H9 (cell line): ENCODE measurements around the gene ANKRD28. TPM values are rescaled to one million over a fixed set of nuclear protein-coding genes. Genes with fewer than 3 reads are reported as not detected.

Experiments
- DNase-seq: peaks from one replicate; pipeline ENCODE4 v3.0.0-alpha.2; 2017
- H2AFZ ChIP-seq: one replicate; pipeline ENCODE4 v1.6.1; 2013; ENCODE audit warnings: mild to moderate bottlenecking, low read length, control low read depth, moderate library complexity
- H2AK5ac ChIP-seq: 2 replicates; pipeline ENCODE4 v1.6.1; 2013; ENCODE audit warnings: low read length, control low read depth, mixed read lengths; ENCODE audit not compliant: insufficient read length
- H2BK120ac ChIP-seq: one replicate; pipeline ENCODE4 v1.6.1; 2013; ENCODE audit warnings: low read depth, mild to moderate bottlenecking, low read length, control low read depth, inconsistent platforms; ENCODE audit not compliant: poor library complexity, severe bottlenecking
- H2BK12ac ChIP-seq: 2 replicates; pipeline ENCODE4 v1.6.1; 2013; ENCODE audit warnings: low read length, control low read depth, mixed read lengths, low read depth; ENCODE audit not compliant: insufficient read length
- H2BK15ac ChIP-seq: 2 replicates; pipeline ENCODE4 v1.6.1; 2013; ENCODE audit warnings: low read depth, low read length, control low read depth
- H2BK20ac ChIP-seq: one replicate; pipeline ENCODE4 v1.6.1; 2013; ENCODE audit warnings: low read depth, mild to moderate bottlenecking, low read length, control low read depth, inconsistent platforms; ENCODE audit not compliant: poor library complexity, severe bottlenecking
- H2BK5ac ChIP-seq: 2 replicates; pipeline ENCODE4 v1.6.1; 2013; ENCODE audit warnings: low read length, control low read depth, mixed read lengths; ENCODE audit not compliant: insufficient read length
- H3K14ac ChIP-seq: 2 replicates; pipeline ENCODE4 v1.6.1; 2013; ENCODE audit warnings: low read length, control low read depth; ENCODE audit not compliant: insufficient read depth
- H3K18ac ChIP-seq: 2 replicates; pipeline ENCODE4 v1.6.1; 2013; ENCODE audit warnings: low read depth, mild to moderate bottlenecking, mixed read lengths, low read length, control low read depth; ENCODE audit not compliant: insufficient read length
- H3K23ac ChIP-seq: 2 replicates; pipeline ENCODE4 v1.6.1; 2013; ENCODE audit warnings: low read length, control low read depth, mixed read lengths, low read depth; ENCODE audit not compliant: insufficient read length
- H3K23me2 ChIP-seq: 2 replicates; pipeline ENCODE4 v1.6.1; 2013; ENCODE audit warnings: low read depth, mild to moderate bottlenecking, mixed read lengths, low read length, control low read depth; ENCODE audit not compliant: insufficient read length, poor library complexity, severe bottlenecking
- H3K27ac ChIP-seq: 2 replicates; pipeline ENCODE4 v1.5.1; 2013; ENCODE audit warnings: low read length, control low read depth, mixed read lengths, low read depth; ENCODE audit not compliant: insufficient read length
- H3K27me3 ChIP-seq: 2 replicates; pipeline ENCODE4 v1.6.1; 2013; ENCODE audit warnings: low read length, control low read depth, inconsistent platforms; ENCODE audit not compliant: insufficient read depth
- H3K4ac ChIP-seq: 2 replicates; pipeline ENCODE4 v1.6.1; 2013; ENCODE audit warnings: low read depth, mild to moderate bottlenecking, control low read depth, inconsistent platforms, low read length, moderate library complexity
- H3K4me1 ChIP-seq: 2 replicates; pipeline ENCODE4 v1.6.1; 2013; ENCODE audit warnings: low read length, control low read depth, inconsistent platforms; ENCODE audit not compliant: insufficient read depth
- H3K4me2 ChIP-seq: 2 replicates; pipeline ENCODE4 v1.6.1; 2013; ENCODE audit warnings: low read length, control low read depth, mixed read lengths; ENCODE audit not compliant: insufficient read length, insufficient read depth
- H3K56ac ChIP-seq: 2 replicates; pipeline ENCODE4 v1.6.1; 2013; ENCODE audit warnings: low read depth, mild to moderate bottlenecking, mixed read lengths, low read length, control low read depth; ENCODE audit not compliant: insufficient read length
- H3K79me1 ChIP-seq: 2 replicates; pipeline ENCODE4 v1.6.1; 2013; ENCODE audit warnings: low read depth, mild to moderate bottlenecking, moderate library complexity, low read length, control low read depth, inconsistent platforms; ENCODE audit not compliant: insufficient read depth, poor library complexity, severe bottlenecking
- H3K79me2 ChIP-seq: 2 replicates; pipeline ENCODE4 v1.6.1; 2013; ENCODE audit warnings: low read length, control low read depth, inconsistent platforms; ENCODE audit not compliant: insufficient read depth
- H3K9ac ChIP-seq: 2 replicates; pipeline ENCODE4 v1.6.1; 2013; ENCODE audit warnings: low read length, control low read depth, mixed read lengths; ENCODE audit not compliant: insufficient read length; ENCODE audit errors: extremely low read depth
- H3K9me3 ChIP-seq: one replicate; pipeline ENCODE4 v1.6.1; 2013; ENCODE audit warnings: low read depth, low read length, inconsistent platforms; ENCODE audit not compliant: control insufficient read depth
- H3T11ph ChIP-seq: one replicate; pipeline ENCODE4 v1.6.1; 2013; ENCODE audit warnings: mild to moderate bottlenecking, low read length, control low read depth, inconsistent platforms
- H4K20me1 ChIP-seq: one replicate; pipeline ENCODE4 v1.6.1; 2013; ENCODE audit not compliant: control insufficient read depth, insufficient read length, insufficient read depth
- H4K5ac ChIP-seq: 2 replicates; pipeline ENCODE4 v1.6.1; 2013; ENCODE audit warnings: low read depth, mild to moderate bottlenecking, mixed read lengths, low read length, control low read depth; ENCODE audit not compliant: insufficient read length
- H4K8ac ChIP-seq: replicated peaks from 2 replicates; pipeline ENCODE4 v1.6.1; 2013; ENCODE audit warnings: low read length, control low read depth, mixed read lengths, low read depth; ENCODE audit not compliant: insufficient read length
- H4K91ac ChIP-seq: 2 replicates; pipeline ENCODE4 v1.6.1; 2013; ENCODE audit warnings: low read depth, mild to moderate bottlenecking, moderate library complexity, mixed read lengths, low read length, control low read depth; ENCODE audit not compliant: insufficient read length
- H3K27ac Mint-ChIP-seq, 3 experiments: 2 replicates in 2 of 3; 3 replicates in 1 of 3; pipeline ENCODE4 v1.8.0; 2020 to 2021; ENCODE audit warnings: mixed read lengths in 3 of 3, mild to moderate bottlenecking in 1 of 3, moderate library complexity in 1 of 3
- H3K27me3 Mint-ChIP-seq: 2 replicates; pipeline ENCODE4 v1.8.0; 2021; ENCODE audit warnings: low read depth, mild to moderate bottlenecking, moderate library complexity, mixed read lengths
- H3K36me3 Mint-ChIP-seq, 3 experiments: 2 replicates in 2 of 3; 3 replicates in 1 of 3; pipeline ENCODE4 v1.8.0; 2020 to 2021; ENCODE audit warnings: low read depth in 3 of 3, mixed read lengths in 3 of 3; ENCODE audit not compliant: insufficient read depth in 1 of 3
- H3K4me1 Mint-ChIP-seq, 2 experiments: 2 replicates each; pipeline ENCODE4 v1.8.0; 2020; ENCODE audit warnings: mixed read lengths in 2 of 2
- H3K4me3 Mint-ChIP-seq, 2 experiments: 2 replicates in 1 of 2; 3 replicates in 1 of 2; pipeline ENCODE4 v1.8.0; 2020 to 2021; ENCODE audit warnings: mild to moderate bottlenecking in 2 of 2, mixed read lengths in 2 of 2, moderate library complexity in 1 of 2
- H3K9me3 Mint-ChIP-seq, 2 experiments: 2 replicates in 1 of 2; 3 replicates in 1 of 2; pipeline ENCODE4 v1.8.0; 2020; ENCODE audit warnings: mild to moderate bottlenecking in 2 of 2, mixed read lengths in 2 of 2, moderate library complexity in 1 of 2
- CTCF ChIP-seq: fragments of 200-600 bp; sonication (generic); conservative IDR thresholded peaks from 3 replicates; pipeline ENCODE4 v1.8.0; 2021; ENCODE audit warnings: antibody characterized with exemption, mild to moderate bottlenecking
- WGBS: extraction: QIAGEN DNeasy Blood & Tissue Kit; methylation state at CpG from one replicate; pipeline ENCODE4 v1.1.7; 2013; ENCODE audit warnings: missing lambda C conversion rate, low lambda C conversion rate, mixed read lengths; ENCODE audit not compliant: insufficient read length; ENCODE audit errors: extremely low coverage; 5-methylcytosine and 5-hydroxymethylcytosine counted together
- total RNA-seq: library from RNA; stranded (reverse); gene quantifications from 2 replicates; pipeline ENCODE4 v1.2.1, GENCODE V29; 2021

Gene ANKRD28
- total RNA-seq, 1 experiment from 2014 or later, result 59.0 TPM

GRCh38 chr3:15649858-15650257 is 147.9 kb downstream of the ANKRD28 start:
- Histone ChIP-seq H3K4me1 (peaks cover 5% of the 10 kb centered on the region; the same call in 1 of the 2 replicates), H2BK15ac (no peak overlapping the region), H2BK20ac (no peak overlapping the region), H3K18ac (no peak overlapping the region), H3K9ac (no peak overlapping the region), H3K27ac (no peak overlapping the region), H4K20me1 (no peaks in the 10 kb centered on the region), H3K23ac (no peak overlapping the region), H3K4ac (no peak overlapping the region), H3K23me2 (no peaks in the 10 kb centered on the region), H3K4me2 (no peak overlapping the region), H3K9me3 (no peaks in the 10 kb centered on the region), H3K14ac (no peak overlapping the region), H2BK5ac (no peak overlapping the region), H4K8ac (no peak overlapping the region), H3K56ac (no peak overlapping the region), H2AFZ (no peak overlapping the region), H3T11ph (no peak overlapping the region), H3K79me2 (no peaks in the 10 kb centered on the region), H2AK5ac (no peak overlapping the region), H3K27me3 (no peaks in the 10 kb centered on the region), H2BK120ac (no peak overlapping the region), H4K91ac (no peak overlapping the region), H3K79me1 (no peaks in the 10 kb centered on the region), H4K5ac (no peak overlapping the region), H2BK12ac (no peak overlapping the region)
- H3K9me3 Mint-ChIP-seq, result 0 out of 5 replicates have a peak, but pooled peaks cover 0 to 1% of the 10 kb centered on the region in 2 experiments
- DNase-seq, result no peak
- no CpG with 5 or more reads among the region's 5 CpGs for WGBS
- H3K27ac Mint-ChIP-seq, result no peak overlapping the region
- TF ChIP-seq CTCF, result no peak
- peaks cover 19 to 27% of the 10 kb centered on the region in 2 experiments for H3K4me1 Mint-ChIP-seq
- no peak overlapping the region for H3K4me3 Mint-ChIP-seq
- no peaks in the 10 kb centered on the region for H3K27me3 Mint-ChIP-seq
- H3K36me3 Mint-ChIP-seq, result peaks cover 1 to 15% (median 14%) of the 10 kb centered on the region in 3 experiments; a peak in 4 of 7 replicates
